IgD-negative memory B cell (primary cell): ENCODE results near the gene STK32C. TPM values are rescaled to one million over a fixed set of nuclear protein-coding genes. Genes with fewer than 3 reads are reported as not detected.

Source experiments
- H3K27ac Mint-ChIP-seq, 3 donors: one replicate each; pipeline ENCODE4 v1.8.0; 2020 to 2022; ENCODE audit warnings: mild to moderate bottlenecking in 3 of 3, mixed read lengths in 3 of 3, moderate library complexity in 1 of 3
- H3K27me3 Mint-ChIP-seq: one replicate; pipeline ENCODE4 v1.8.0; 2021; ENCODE audit warnings: mixed read lengths
- H3K36me3 Mint-ChIP-seq: one replicate; pipeline ENCODE4 v1.8.0; 2020; ENCODE audit warnings: mild to moderate bottlenecking, mixed read lengths
- H3K4me1 Mint-ChIP-seq, 3 donors: one replicate each; pipeline ENCODE4 v1.8.0; 2020 to 2022; ENCODE audit warnings: mixed read lengths in 3 of 3, mild to moderate bottlenecking in 1 of 3
- H3K4me3 Mint-ChIP-seq, 4 donors: one replicate each; pipeline ENCODE4 v1.8.0; 2020 to 2022; ENCODE audit warnings: mild to moderate bottlenecking in 4 of 4, mixed read lengths in 4 of 4, moderate library complexity in 3 of 4
- H3K9me3 Mint-ChIP-seq, 3 donors: one replicate each; pipeline ENCODE4 v1.8.0; 2020 to 2021; ENCODE audit warnings: mixed read lengths in 3 of 3, mild to moderate bottlenecking in 1 of 3
- polyA plus RNA-seq: library from polyadenylated mRNA; unstranded; fragments of 300-500 nt; fragmentation: Illumina TruSeq; gene quantifications from one replicate; pipeline ENCODE4 v1.2.3, GENCODE V29; 2021

Gene STK32C
- polyA plus RNA-seq, 1 donor from 2014 or later, result 4.0 TPM

GRCh38 chr10:132266594-132267161 is 41.1 kb downstream of the STK32C start:
- H3K4me3 Mint-ChIP-seq, result no peak overlapping the region
- H3K27ac Mint-ChIP-seq, result no peak overlapping the region
- no peaks in the 10 kb centered on the region for H3K36me3 Mint-ChIP-seq
- H3K9me3 Mint-ChIP-seq, result peaks cover 0 to 3% (median 0%) of the 10 kb centered on the region in 3 donors
- H3K27me3 Mint-ChIP-seq, result no peaks in the 10 kb centered on the region
- peaks cover 0 to 2% (median 1%) of the 10 kb centered on the region in 3 donors for H3K4me1 Mint-ChIP-seq

GRCh38 chr10:132265890-132266496 is 41.8 kb downstream of the STK32C start:
- Mint-ChIP-seq H3K4me3 (no peak overlapping the region), H3K36me3 (no peaks in the 10 kb centered on the region), H3K27ac (no peak overlapping the region), H3K4me1 (peaks cover 0 to 2% (median 1%) of the 10 kb centered on the region in 3 donors), H3K9me3 (peaks cover 0 to 3% (median 0%) of the 10 kb centered on the region in 3 donors), H3K27me3 (no peaks in the 10 kb centered on the region)

- Mint-ChIP-seq H3K36me3 (no peaks in the 10 kb centered on the region), H3K27me3 (no peaks in the 10 kb centered on the region), H3K4me3 (no peak overlapping the region), H3K9me3 (peaks cover 0 to 3% (median 0%) of the 10 kb centered on the region in 3 donors), H3K27ac (no peak overlapping the region), H3K4me1 (peaks cover 0 to 2% (median 1%) of the 10 kb centered on the region in 3 donors)
These were observed 42.5 kb downstream of the STK32C start for GRCh38 chr10:132264966-132265889.

- peaks cover 0 to 3% (median 0%) of the 10 kb centered on the region in 3 donors for H3K9me3 Mint-ChIP-seq
- H3K27me3 Mint-ChIP-seq, result peaks cover under 1% of the 10 kb centered on the region
- no peak overlapping the region for H3K4me3 Mint-ChIP-seq
- H3K4me1 Mint-ChIP-seq, result peaks cover 0 to 2% (median 1%) of the 10 kb centered on the region in 3 donors
- H3K27ac Mint-ChIP-seq, result peak overlapping the region in 1 of 3 donors; percentile 37
- H3K36me3 Mint-ChIP-seq, result no peaks in the 10 kb centered on the region
These were observed 43.3 kb downstream of the STK32C start for GRCh38 chr10:132264306-132264950.

GRCh38 chr10:132263866-132264265 is 43.9 kb downstream of the STK32C start:
- Mint-ChIP-seq H3K4me1 (peaks cover 0 to 2% (median 1%) of the 10 kb centered on the region in 3 donors), H3K4me3 (no peak overlapping the region), H3K27ac (peak overlapping the region in 1 of 3 donors; percentile 37), H3K36me3 (no peaks in the 10 kb centered on the region), H3K27me3 (peaks cover 2% of the 10 kb centered on the region), H3K9me3 (peaks cover 0 to 3% (median 0%) of the 10 kb centered on the region in 3 donors)

GRCh38 chr10:132259702-132260482 is 47.9 kb downstream of the STK32C start:
- no peaks in the 10 kb centered on the region for H3K9me3 Mint-ChIP-seq
- peaks cover 2% of the 10 kb centered on the region for H3K27me3 Mint-ChIP-seq
- no peak overlapping the region for H3K4me3 Mint-ChIP-seq
- H3K4me1 Mint-ChIP-seq, result peaks cover 0 to 2% (median 1%) of the 10 kb centered on the region in 3 donors
- no peak overlapping the region for H3K27ac Mint-ChIP-seq
- no peaks in the 10 kb centered on the region for H3K36me3 Mint-ChIP-seq

GRCh38 chr10:132258423-132258822 is 49.3 kb downstream of the STK32C start:
- no peaks in the 10 kb centered on the region for H3K36me3 Mint-ChIP-seq
- peaks cover 0 to 2% (median 0%) of the 10 kb centered on the region in 3 donors for H3K4me1 Mint-ChIP-seq
- H3K4me3 Mint-ChIP-seq, result no peak overlapping the region
- H3K27ac Mint-ChIP-seq, result no peak overlapping the region
- H3K9me3 Mint-ChIP-seq, result no peaks in the 10 kb centered on the region
- peaks cover 2% of the 10 kb centered on the region for H3K27me3 Mint-ChIP-seq

- Mint-ChIP-seq H3K4me1 (peaks cover 0 to 2% (median 0%) of the 10 kb centered on the region in 3 donors), H3K27me3 (peaks cover 2% of the 10 kb centered on the region), H3K9me3 (no peaks in the 10 kb centered on the region), H3K27ac (no peak overlapping the region), H3K4me3 (no peak overlapping the region), H3K36me3 (no peaks in the 10 kb centered on the region)
These were observed 49.8 kb downstream of the STK32C start for GRCh38 chr10:132257907-132258306.

- peaks cover 0 to under 1% (median 0%) of the 10 kb centered on the region in 3 donors for H3K4me1 Mint-ChIP-seq
- no peak overlapping the region for H3K4me3 Mint-ChIP-seq
- no peaks in the 10 kb centered on the region for H3K9me3 Mint-ChIP-seq
- no peak overlapping the region for H3K27ac Mint-ChIP-seq
- H3K36me3 Mint-ChIP-seq, result no peaks in the 10 kb centered on the region
- peaks cover 2% of the 10 kb centered on the region for H3K27me3 Mint-ChIP-seq
These were observed 50.5 kb downstream of the STK32C start for GRCh38 chr10:132257271-132257670.

- H3K4me3 Mint-ChIP-seq, result no peak overlapping the region
These were observed 50.9 kb downstream of the STK32C start for GRCh38 chr10:132256866-132257265.

GRCh38 chr10:132255489-132256344 is 52.0 kb downstream of the STK32C start:
- no peaks in the 10 kb centered on the region for H3K4me1 Mint-ChIP-seq
- no peaks in the 10 kb centered on the region for H3K36me3 Mint-ChIP-seq
- peak overlapping the region in 1 of 4 donors; percentile 10 for H3K4me3 Mint-ChIP-seq
- no peak overlapping the region for H3K27ac Mint-ChIP-seq
- peaks cover 2% of the 10 kb centered on the region for H3K27me3 Mint-ChIP-seq
- no peaks in the 10 kb centered on the region for H3K9me3 Mint-ChIP-seq

More at GRCh38 chr10:132256866-132257265, 50.9 kb downstream of the STK32C start:
- Mint-ChIP-seq H3K27ac (no peak overlapping the region), H3K9me3 (no peaks in the 10 kb centered on the region), H3K36me3 (no peaks in the 10 kb centered on the region), H3K27me3 (peaks cover 2% of the 10 kb centered on the region), H3K4me1 (no peaks in the 10 kb centered on the region)

GRCh38 chr10:132254841-132255240 is 52.9 kb downstream of the STK32C start:
- Mint-ChIP-seq H3K27ac (no peak overlapping the region), H3K36me3 (no peaks in the 10 kb centered on the region), H3K9me3 (no peaks in the 10 kb centered on the region), H3K4me3 (no peak overlapping the region), H3K4me1 (no peaks in the 10 kb centered on the region), H3K27me3 (peaks cover 2% of the 10 kb centered on the region)

GRCh38 chr10:132253092-132253687 is 54.6 kb downstream of the STK32C start:
- H3K36me3 Mint-ChIP-seq, result no peaks in the 10 kb centered on the region
- no peak overlapping the region for H3K27ac Mint-ChIP-seq
- H3K4me1 Mint-ChIP-seq, result no peaks in the 10 kb centered on the region
- H3K9me3 Mint-ChIP-seq, result no peaks in the 10 kb centered on the region
- no peak overlapping the region for H3K4me3 Mint-ChIP-seq
- no peaks in the 10 kb centered on the region for H3K27me3 Mint-ChIP-seq
